ENCODE results near the gene CABP1. TPM values are rescaled to one million over a fixed set of nuclear protein-coding genes. Genes with fewer than 3 reads are reported as not detected.
A peak's percentile ranks its signal among the peaks of the same experiment; 100 is the strongest.

Gene CABP1
- total and polyA plus RNA-seq, 2 of the 13 experiments (the other 11 are each of a cell fraction or from before 2014, with no cell fraction given) = not detected

DNA sequence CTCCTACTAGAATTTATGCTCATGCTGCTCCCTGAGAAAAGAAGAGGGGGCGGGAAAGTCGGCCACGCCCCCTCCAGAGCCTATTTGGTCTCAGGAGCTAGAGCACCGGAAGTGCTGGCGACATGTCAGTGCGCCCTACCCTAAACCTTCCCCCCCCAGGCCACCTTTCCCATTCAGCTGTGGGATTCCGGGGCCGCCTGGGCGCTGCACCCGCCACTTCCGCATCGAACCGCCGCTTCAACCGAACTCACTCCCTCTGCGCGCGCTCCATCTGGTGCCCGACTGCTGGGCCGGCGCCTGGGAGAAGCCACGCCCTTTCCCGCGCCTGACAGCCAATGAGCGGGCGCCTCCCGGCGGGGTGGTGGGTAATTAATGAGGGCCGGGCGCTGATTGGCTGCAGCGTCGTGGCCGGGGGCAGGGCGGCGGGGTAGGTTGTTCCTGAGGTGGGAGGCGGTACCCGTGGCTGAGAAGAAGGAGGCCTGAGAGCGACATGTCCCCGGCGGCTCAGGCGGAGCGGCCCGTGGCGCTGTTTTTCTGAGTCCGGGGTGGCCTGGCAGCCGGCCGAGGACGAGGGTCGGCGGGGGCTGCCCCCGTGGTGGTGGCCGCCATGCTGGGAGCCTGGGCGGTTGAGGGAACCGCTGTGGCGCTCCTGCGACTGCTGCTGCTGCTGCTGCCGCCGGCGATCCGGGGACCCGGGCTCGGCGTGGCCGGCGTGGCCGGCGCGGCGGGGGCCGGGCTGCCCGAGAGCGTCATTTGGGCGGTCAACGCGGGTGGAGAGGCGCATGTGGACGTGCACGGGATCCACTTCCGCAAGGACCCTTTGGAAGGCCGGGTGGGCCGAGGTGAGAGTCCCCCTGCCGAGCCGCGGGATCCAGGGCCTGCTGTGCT is 46.5 kb downstream of the CABP1 start, which contains the start of gene MLEC (continued):
- TF ChIP-seq MBD4 (IDR thresholded peaks at IDR 0.05; ENCODE audit: borderline replicate concordance, low read length) (no peak), ZNF562 (CRISPR knock-in tag; IDR thresholded peaks at IDR 0.05; ENCODE audit: borderline replicate concordance) (no peak), IRF2 (CRISPR knock-in tag; IDR thresholded peaks at IDR 0.05) (peak; percentile 76), HIVEP1 (CRISPR knock-in tag; IDR thresholded peaks at IDR 0.05) (peak; percentile 32; the same call in 1 of the 2 replicates), ZNF878 (CRISPR knock-in tag; IDR thresholded peaks at IDR 0.05) (no peak), ZNF160 (CRISPR knock-in tag; IDR thresholded peaks at IDR 0.05) (peak; percentile 37; the same call in 1 of the 2 replicates), ZNF3 (CRISPR knock-in tag; IDR thresholded peaks at IDR 0.05) (0 out of 2 replicates have a peak, but pooled peaks have one; percentile 64), CBX2 (IDR thresholded peaks at IDR 0.05; ENCODE audit: low read depth, low read length) (no peak), CBX2 (CRISPR knock-in tag; IDR thresholded peaks at IDR 0.05; ENCODE audit: low read depth) (no peak), ZNF607 (CRISPR knock-in tag; IDR thresholded peaks at IDR 0.05; ENCODE audit: borderline replicate concordance) (peak; percentile 69; the same call in 1 of the 2 replicates), ZNF431 (CRISPR knock-in tag; IDR thresholded peaks at IDR 0.05; ENCODE audit: borderline replicate concordance, low read depth) (no peak), NR2F1 (CRISPR knock-in tag; IDR thresholded peaks at IDR 0.05) (no peak), HMG20B (CRISPR knock-in tag; conservative IDR thresholded peaks at IDR 0.05) (no peak), ZNF530 (CRISPR knock-in tag; IDR thresholded peaks at IDR 0.05; ENCODE audit: low read depth) (no peak), MXI1 (IDR thresholded peaks at IDR 0.05; ENCODE audit: borderline replicate concordance, low read depth, low read length) (peak; percentile 81; the same call in 1 of the 3 replicates), ZSCAN12 (CRISPR knock-in tag; IDR thresholded peaks at IDR 0.05) (peak; percentile 50; the same call in 1 of the 2 replicates), ZNF382 (CRISPR knock-in tag; IDR thresholded peaks at IDR 0.05; ENCODE audit: borderline replicate concordance) (no peak), ZNF138 (CRISPR knock-in tag; IDR thresholded peaks at IDR 0.05; ENCODE audit: low read depth) (no peak), ZNF792 (CRISPR knock-in tag; IDR thresholded peaks at IDR 0.05) (peak; percentile 53; the same call in 1 of the 2 replicates), NR1H2 (CRISPR knock-in tag; IDR thresholded peaks at IDR 0.05; ENCODE audit: borderline replicate concordance, low read depth) (0 out of 2 replicates have a peak, but pooled peaks have one; percentile 8), RFX1 (IDR thresholded peaks at IDR 0.05) (no peak), ELF4 (CRISPR knock-in tag; IDR thresholded peaks at IDR 0.05; ENCODE audit: borderline replicate concordance) (peak; percentile 90), NFYB (CRISPR knock-in tag; IDR thresholded peaks at IDR 0.05) (peak; percentile 86), HNF4G (IDR thresholded peaks at IDR 0.05; ENCODE audit: borderline replicate concordance, low read depth, low read length) (peak; percentile 12; the same call in 1 of the 2 replicates), HNF4G (CRISPR knock-in tag; IDR thresholded peaks at IDR 0.05; ENCODE audit: borderline replicate concordance, low read depth) (no peak), KDM2A (CRISPR knock-in tag; IDR thresholded peaks at IDR 0.05; ENCODE audit: borderline replicate concordance, low read depth) (peak; percentile 73; the same call in 1 of the 2 replicates)
- TF ChIP-seq, protein P1, sequence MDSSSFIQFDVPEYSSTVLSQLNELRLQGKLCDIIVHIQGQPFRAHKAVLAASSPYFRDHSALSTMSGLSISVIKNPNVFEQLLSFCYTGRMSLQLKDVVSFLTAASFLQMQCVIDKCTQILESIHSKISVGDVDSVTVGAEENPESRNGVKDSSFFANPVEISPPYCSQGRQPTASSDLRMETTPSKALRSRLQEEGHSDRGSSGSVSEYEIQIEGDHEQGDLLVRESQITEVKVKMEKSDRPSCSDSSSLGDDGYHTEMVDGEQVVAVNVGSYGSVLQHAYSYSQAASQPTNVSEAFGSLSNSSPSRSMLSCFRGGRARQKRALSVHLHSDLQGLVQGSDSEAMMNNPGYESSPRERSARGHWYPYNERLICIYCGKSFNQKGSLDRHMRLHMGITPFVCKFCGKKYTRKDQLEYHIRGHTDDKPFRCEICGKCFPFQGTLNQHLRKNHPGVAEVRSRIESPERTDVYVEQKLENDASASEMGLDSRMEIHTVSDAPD (CRISPR knock-in tag; IDR thresholded peaks at IDR 0.05) = peak; percentile 76; the same call in 1 of the 2 replicates
- TF ChIP-seq, protein P2, sequence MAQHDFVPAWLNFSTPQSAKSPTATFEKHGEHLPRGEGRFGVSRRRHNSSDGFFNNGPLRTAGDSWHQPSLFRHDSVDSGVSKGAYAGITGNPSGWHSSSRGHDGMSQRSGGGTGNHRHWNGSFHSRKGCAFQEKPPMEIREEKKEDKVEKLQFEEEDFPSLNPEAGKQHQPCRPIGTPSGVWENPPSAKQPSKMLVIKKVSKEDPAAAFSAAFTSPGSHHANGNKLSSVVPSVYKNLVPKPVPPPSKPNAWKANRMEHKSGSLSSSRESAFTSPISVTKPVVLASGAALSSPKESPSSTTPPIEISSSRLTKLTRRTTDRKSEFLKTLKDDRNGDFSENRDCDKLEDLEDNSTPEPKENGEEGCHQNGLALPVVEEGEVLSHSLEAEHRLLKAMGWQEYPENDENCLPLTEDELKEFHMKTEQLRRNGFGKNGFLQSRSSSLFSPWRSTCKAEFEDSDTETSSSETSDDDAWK (CRISPR knock-in tag; IDR thresholded peaks at IDR 0.05) = no peak
- TF ChIP-seq, protein P3, sequence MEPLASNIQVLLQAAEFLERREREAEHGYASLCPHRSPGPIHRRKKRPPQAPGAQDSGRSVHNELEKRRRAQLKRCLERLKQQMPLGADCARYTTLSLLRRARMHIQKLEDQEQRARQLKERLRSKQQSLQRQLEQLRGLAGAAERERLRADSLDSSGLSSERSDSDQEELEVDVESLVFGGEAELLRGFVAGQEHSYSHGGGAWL (CRISPR knock-in tag; IDR thresholded peaks at IDR 0.05) = 0 out of 2 replicates have a peak, but pooled peaks have one; percentile 36
